ENCODE data around the gene HEXD.

GRCh38 chr17:82457929-82458178, 39.7 kb downstream of the HEXD start:
- TF ChIP-seq YY1 (IDR thresholded peaks at IDR 0.05; ENCODE audit: insufficient read depth, insufficient read length) (no peak), ZNF274 (IDR thresholded peaks at IDR 0.05; ENCODE audit: low read depth, low read length) (no peak), SUZ12 (IDR thresholded peaks at IDR 0.05; ENCODE audit: extremely low read depth, insufficient read depth, insufficient read length) (no peak)

Measured in NT2/D1 (cell line).